GM12873 (cell line): ENCODE results near the gene ALAS1.

ENCODE experiments used
- CTCF ChIP-seq: IDR thresholded peaks from 2 replicates; pipeline ENCODE4 v1.5.1; 2012; ENCODE audit warnings: low read depth, mild to moderate bottlenecking, moderate library complexity, low read length, control low read depth; ENCODE audit not compliant: insufficient read depth; ENCODE audit errors: missing control alignments

Gene ALAS1

GRCh38 chr3:52225452-52226228 is 27.7 kb downstream of the ALAS1 start, which contains the start of gene TLR9:
Gene TLR9 (minus strand): TSS chr3:52225645. CDS start chr3:52225529, 116 bp downstream.
- TF ChIP-seq CTCF, result no peak

GRCh38 chr3:52226229-52226817 is 28.4 kb downstream of the ALAS1 start:
- peak; percentile 27 for TF ChIP-seq CTCF

- peak; percentile 21 for TF ChIP-seq CTCF
Measured at GRCh38 chr3:52227117-52227516, 29.2 kb downstream of the ALAS1 start.

- no peak for TF ChIP-seq CTCF
Measured at GRCh38 chr3:52227766-52228165, 29.8 kb downstream of the ALAS1 start.

- TF ChIP-seq CTCF, result no peak
Measured at GRCh38 chr3:52228266-52228665, 30.3 kb downstream of the ALAS1 start.

GRCh38 chr3:52228751-52229291 is 30.9 kb downstream of the ALAS1 start:
- TF ChIP-seq CTCF, result no peak

GRCh38 chr3:52229656-52230055 is 31.7 kb downstream of the ALAS1 start:
- TF ChIP-seq CTCF, result no peak
